GM12891 (cell line): ENCODE measurements around the gene E2F1.
"Not testable (repeated sequence)": the region's sequence is repeated elsewhere in the genome, so short reads cannot be mapped to it uniquely, and the experiment has no call there.

Source experiments
- DNase-seq: peaks from one replicate; pipeline ENCODE4 v3.0.0; 2011; ENCODE audit warnings: low spot score; ENCODE audit not compliant: insufficient read length
- FAIRE-seq: peaks from 2 replicates; lab custom pipeline; 2011; peaks lifted over from hg19 to GRCh38; lab: Jason Lieb, UNC
- PAX5 ChIP-seq: IDR thresholded peaks from 2 replicates; pipeline ENCODE4 v1.6.1; 2011; ENCODE audit warnings: low read length, moderate library complexity, mild to moderate bottlenecking; ENCODE audit not compliant: insufficient read depth, severe bottlenecking
- POLR2A ChIP-seq: IDR thresholded peaks from 2 replicates; pipeline ENCODE4 v1.6.1; 2011; ENCODE audit warnings: low read depth, low read length, control low read depth
- POLR2AphosphoS5 ChIP-seq: IDR thresholded peaks from 2 replicates; pipeline ENCODE4 v1.6.1; 2011; ENCODE audit warnings: low read depth, low read length, control low read depth
- POU2F2 ChIP-seq: IDR thresholded peaks from 2 replicates; pipeline ENCODE4 v1.6.1; 2011; ENCODE audit warnings: low read depth, mild to moderate bottlenecking, control low read depth, low read length, moderate library complexity
- SPI1 ChIP-seq: IDR thresholded peaks from 2 replicates; pipeline ENCODE4 v1.6.1; 2011; ENCODE audit warnings: low read depth, low read length, control low read depth
- TAF1 ChIP-seq: IDR thresholded peaks from 2 replicates; pipeline ENCODE4 v1.6.1; 2011; ENCODE audit warnings: low read depth, low read length, control low read depth

The E2F1 gene

DNA sequence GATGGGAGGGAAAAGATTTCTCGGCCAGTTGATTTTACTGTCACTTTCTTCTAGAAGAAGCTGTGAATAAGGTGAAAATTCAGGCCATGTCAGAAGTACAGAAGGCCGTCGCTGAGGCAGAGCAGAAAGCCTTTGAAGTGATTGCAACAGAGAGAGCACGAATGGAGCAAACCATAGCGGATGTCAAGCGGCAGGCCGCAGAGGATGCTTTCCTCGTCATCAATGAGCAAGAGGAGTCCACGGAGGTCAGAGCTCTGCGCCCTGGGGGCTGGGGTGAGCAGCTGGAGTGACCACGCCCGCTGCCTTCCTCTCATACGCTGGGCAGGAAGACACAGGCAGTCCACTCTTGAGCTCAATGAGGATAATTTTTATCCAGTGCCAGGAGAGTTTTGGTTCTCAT lies 45.9 kb downstream of the E2F1 start:
- no peak for TF ChIP-seq POLR2AphosphoS5
- TF ChIP-seq POLR2A: no peak
- TF ChIP-seq POU2F2: no peak
- no peak for TF ChIP-seq TAF1
- TF ChIP-seq SPI1: no peak
- no peak for TF ChIP-seq PAX5
- FAIRE-seq (no peak), DNase-seq (no peak)

DNA sequence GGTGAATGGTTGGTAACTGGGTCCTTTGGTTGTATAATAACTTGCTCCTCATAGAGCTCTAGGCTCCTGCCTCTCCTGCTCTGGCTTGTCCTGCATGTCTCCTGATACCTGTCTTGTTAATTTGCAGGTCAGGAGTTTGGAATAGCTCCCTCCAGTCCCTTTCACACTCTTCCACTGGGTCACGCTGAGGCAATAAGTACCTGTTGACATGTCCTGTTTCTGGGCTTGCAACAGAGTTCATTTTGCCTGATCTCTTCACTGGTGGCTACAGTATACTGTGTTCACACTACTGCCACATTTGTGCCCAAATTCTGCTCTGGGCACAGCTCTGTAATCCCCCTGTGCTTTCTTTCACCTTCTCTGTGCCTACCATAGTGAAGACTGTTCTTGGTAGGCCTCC lies 49.4 kb downstream of the E2F1 start:
- no peak for DNase-seq
- FAIRE-seq: no peak
- TF ChIP-seq TAF1: no peak
- TF ChIP-seq POU2F2: no peak
- TF ChIP-seq POLR2A: no peak
- TF ChIP-seq SPI1: no peak
- no peak for TF ChIP-seq POLR2AphosphoS5
- no peak for TF ChIP-seq PAX5

DNA sequence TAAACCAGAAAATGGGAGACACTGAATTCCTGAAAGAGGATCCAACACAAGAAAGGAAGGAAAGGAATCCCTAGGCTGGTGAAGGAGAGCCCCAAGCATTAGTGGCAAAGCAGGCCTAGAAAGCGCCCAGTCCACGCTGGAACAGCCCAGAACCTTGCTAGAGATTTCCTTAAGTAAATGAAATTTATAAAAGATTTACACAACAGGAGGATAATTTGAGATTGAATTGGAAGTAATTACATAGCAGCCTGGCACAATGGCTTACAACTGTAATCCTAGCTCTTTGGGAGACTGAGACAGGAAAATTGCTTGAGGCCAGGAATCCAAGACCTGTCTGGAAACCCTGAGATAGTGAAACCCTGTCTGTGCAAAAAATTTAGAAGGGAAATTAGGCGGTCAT lies 50.8 kb downstream of the E2F1 start:
- TF ChIP-seq POLR2A (no peak), TAF1 (no peak), POLR2AphosphoS5 (no peak), SPI1 (no peak), PAX5 (no peak), POU2F2 (no peak)

DNA sequence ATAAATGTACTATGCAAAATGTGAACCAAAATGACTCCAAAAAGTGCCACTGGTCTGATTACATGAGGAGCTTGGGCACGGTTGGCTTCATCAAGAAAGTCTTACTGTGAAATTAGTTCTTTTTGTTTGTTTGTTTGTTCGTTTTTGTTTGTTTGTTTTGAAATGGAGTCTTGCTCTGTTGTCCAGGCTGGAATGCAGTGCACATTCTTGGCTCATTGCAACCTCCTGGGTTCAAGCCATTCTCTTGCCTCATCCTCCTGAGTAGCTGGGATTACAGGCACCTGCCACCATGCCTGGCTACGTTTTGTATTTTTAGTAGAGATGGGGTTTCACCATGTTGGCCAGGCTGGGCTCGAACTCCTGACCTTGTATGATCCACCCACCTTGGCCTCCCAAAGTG lies 54.3 kb downstream of the E2F1 start:
- FAIRE-seq, DNase-seq: not testable (repeated sequence)

More for the DNA sequence above, 50.8 kb downstream of the E2F1 start:
- no peak for FAIRE-seq
- DNase-seq: no peak

DNA sequence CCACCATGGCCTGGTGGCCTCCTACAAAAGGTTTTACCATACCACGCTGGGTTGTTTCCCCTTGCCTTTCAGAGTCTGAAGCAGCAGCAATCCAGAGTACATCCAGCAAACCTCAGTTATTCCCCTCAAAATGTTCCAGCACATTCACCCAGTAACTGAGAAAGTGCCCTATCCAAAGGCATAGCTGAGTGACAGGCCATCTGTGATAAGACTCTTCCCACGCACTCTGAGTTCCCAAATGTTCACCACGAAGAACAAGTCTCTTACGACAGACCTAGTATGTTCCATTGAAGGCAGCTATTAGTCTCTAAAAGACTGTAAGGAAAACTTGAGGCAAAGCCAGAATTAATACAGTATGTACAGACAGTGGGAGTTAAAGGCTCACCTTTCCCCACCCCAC lies 55.7 kb downstream of the E2F1 start:
- TF ChIP-seq SPI1 (no peak), POLR2A (no peak), TAF1 (no peak), POLR2AphosphoS5 (no peak), POU2F2 (no peak)
- DNase-seq: no peak
- FAIRE-seq: no peak

DNA sequence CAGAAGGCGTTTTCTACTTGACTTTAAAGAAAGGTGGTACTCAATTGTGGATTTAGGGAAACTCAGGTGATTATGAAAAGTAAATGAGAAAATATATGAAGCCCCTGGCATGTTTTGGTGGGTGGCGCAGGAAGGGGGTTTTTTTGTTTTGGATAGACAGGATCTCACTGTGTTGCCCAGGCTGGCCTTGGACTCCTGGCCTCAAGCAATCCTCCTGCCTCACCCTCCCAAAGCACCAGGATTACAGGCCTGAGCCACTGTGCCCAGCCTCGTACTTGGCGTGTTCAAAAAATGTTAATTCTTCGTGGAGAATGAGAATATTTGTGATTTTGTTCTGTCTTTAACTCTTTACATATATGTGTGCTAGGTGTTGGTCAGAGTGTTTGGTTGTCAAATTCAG lies 56.2 kb downstream of the E2F1 start:
- DNase-seq: no peak
- TF ChIP-seq TAF1 (no peak), PAX5 (no peak), POLR2AphosphoS5 (no peak), POLR2A (no peak), POU2F2 (no peak), SPI1 (no peak)
- no peak for FAIRE-seq

DNA sequence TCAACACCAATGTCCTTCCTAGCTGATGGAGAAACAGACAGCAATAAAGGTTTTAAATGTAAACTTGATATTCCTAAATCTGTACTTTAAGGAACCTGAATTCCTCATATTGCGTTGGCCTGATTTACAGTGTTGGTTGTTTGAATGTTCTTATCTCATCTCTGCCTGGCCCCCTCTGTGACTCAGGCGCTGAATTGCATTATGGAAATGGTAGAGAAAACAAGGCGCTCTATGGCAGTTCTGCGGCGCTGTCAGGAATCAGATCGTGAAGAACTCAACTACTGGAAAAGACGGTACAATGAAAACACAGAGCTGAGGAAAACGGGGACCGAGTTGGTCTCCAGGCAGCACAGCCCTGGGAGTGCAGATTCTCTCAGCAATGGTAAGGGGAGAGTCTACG lies 56.7 kb downstream of the E2F1 start:
- DNase-seq: no peak
- FAIRE-seq: no peak

DNA sequence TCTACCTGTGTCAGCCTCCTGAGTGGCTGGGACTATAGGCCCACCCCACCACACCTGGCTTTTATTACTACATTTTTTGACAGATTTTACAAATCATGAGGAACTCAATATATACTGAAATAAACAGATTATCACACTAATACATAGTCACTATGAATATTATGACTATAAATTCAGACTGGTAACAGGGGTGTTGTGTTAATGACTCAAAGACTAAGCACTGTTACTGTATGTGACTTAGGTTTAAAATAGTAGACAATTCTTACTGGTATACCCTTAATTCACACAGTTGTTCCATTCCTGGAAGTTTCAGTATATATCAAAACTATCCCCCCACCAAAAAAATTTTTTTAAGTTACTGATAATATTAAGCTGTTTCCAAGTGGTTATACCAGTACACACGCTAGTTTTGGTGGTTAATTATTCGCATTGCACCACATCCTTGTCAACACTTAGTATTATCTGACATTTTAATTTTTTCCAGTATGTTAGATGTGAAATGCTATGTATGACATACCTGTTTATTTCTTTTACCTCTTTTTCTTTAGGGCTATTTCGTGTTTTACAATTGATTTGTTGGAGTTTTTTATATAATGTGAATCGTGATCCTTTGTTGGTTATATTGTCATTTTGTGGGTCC lies 58.5 kb downstream of the E2F1 start:
- TF ChIP-seq POLR2A (no peak), POLR2AphosphoS5 (no peak), SPI1 (no peak)
- no peak for FAIRE-seq
- DNase-seq: no peak

More for the DNA sequence above, 56.7 kb downstream of the E2F1 start:
- no peak for TF ChIP-seq POLR2A
- TF ChIP-seq TAF1: no peak
- no peak for TF ChIP-seq SPI1
- no peak for TF ChIP-seq POLR2AphosphoS5
- no peak for TF ChIP-seq POU2F2
- no peak for TF ChIP-seq PAX5

DNA sequence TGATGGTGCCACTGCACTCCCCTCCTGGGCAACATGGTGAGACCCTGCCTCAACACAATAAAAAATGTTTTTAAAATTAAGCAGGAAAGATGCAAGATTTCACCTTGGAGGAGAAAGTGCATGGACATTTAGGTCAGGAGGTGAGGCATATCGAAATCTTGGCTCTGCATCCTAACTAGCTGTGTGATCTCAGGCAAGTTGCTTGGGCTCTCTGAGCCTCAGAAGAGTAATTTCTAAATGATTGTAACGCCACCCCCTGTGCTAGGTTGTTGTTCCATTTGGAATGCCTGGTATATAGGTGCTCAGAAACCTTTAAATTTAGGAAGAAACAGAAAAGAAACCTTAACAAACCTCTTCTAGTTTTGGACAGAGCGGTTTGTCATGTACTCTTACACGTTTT lies 60.0 kb downstream of the E2F1 start:
- DNase-seq (no peak), FAIRE-seq (no peak)
- TF ChIP-seq POU2F2: no peak
- no peak for TF ChIP-seq PAX5
- no peak for TF ChIP-seq SPI1
- TF ChIP-seq TAF1: no peak
- no peak for TF ChIP-seq POLR2AphosphoS5
- TF ChIP-seq POLR2A: no peak
